Measurements from ENCODE around the gene PSRC1.

- TF ChIP-seq EZH2 (IDR thresholded peaks at IDR 0.05) (no peak), POLR2AphosphoS5 (IDR thresholded peaks at IDR 0.05; ENCODE audit: borderline replicate concordance, low read depth, low read length) (no peak)
These were observed 38.9 kb downstream of the PSRC1 start for GRCh38 chr1:109243860-109244552.

All from SK-N-MC (cell line).